HUDEP-2 (cell line): ENCODE data around the gene BCL2L14.
A peak's percentile ranks its signal among the peaks of the same experiment; 100 is the strongest.

ENCODE experiments used
- DNase-seq, 76 experiments: peaks; one replicate each; lab custom pipeline; 2025; ENCODE audit not compliant: unreplicated experiment in 76 of 76; lab: John Stamatoyannopoulos, UW

The BCL2L14 gene

GRCh38 chr12:12054993-12055392 lies 15.7 kb upstream of the BCL2L14 start:
- no peak for DNase-seq

GRCh38 chr12:12056951-12057350 lies 13.8 kb upstream of the BCL2L14 start:
- DNase-seq, result no peak

- DNase-seq, result no peak
Measured at GRCh38 chr12:12064596-12064995, 6.1 kb upstream of the BCL2L14 start.

- no peak for DNase-seq
Measured at GRCh38 chr12:12068751-12069150, 2.0 kb upstream of the BCL2L14 start.

GRCh38 chr12:12069821-12070548 lies 754 bp upstream of the BCL2L14 start:
- no peak for DNase-seq

GRCh38 chr12:12072064-12072760 lies 1.5 kb downstream of the BCL2L14 start:
- no peak for DNase-seq

GRCh38 chr12:12079291-12079690 lies 8.6 kb downstream of the BCL2L14 start:
- DNase-seq, result no peak

GRCh38 chr12:12081836-12082497 lies 11.2 kb downstream of the BCL2L14 start:
- DNase-seq, result peak in 29 of 76 experiments; percentile 5 to 56 (median 32)

GRCh38 chr12:12083688-12084087 lies 12.9 kb downstream of the BCL2L14 start:
- DNase-seq, result no peak

- no peak for DNase-seq
Measured at GRCh38 chr12:12086362-12086761, 15.6 kb downstream of the BCL2L14 start.

- DNase-seq, result no peak
Measured at GRCh38 chr12:12086973-12087692, 16.4 kb downstream of the BCL2L14 start.

GRCh38 chr12:12087693-12088034 lies 16.9 kb downstream of the BCL2L14 start:
- DNase-seq, result no peak

GRCh38 chr12:12088147-12088546 lies 17.4 kb downstream of the BCL2L14 start:
- no peak for DNase-seq

GRCh38 chr12:12088761-12089160 lies 18.0 kb downstream of the BCL2L14 start:
- no peak for DNase-seq

GRCh38 chr12:12091071-12091470 lies 20.3 kb downstream of the BCL2L14 start:
- DNase-seq, result no peak

- peak in 2 of 76 experiments; percentile 2 to 11 for DNase-seq
Measured at GRCh38 chr12:12091977-12092663, 21.4 kb downstream of the BCL2L14 start.

GRCh38 chr12:12094481-12094880 lies 23.7 kb downstream of the BCL2L14 start:
- no peak for DNase-seq

- no peak for DNase-seq
Measured at GRCh38 chr12:12095021-12095420, 24.3 kb downstream of the BCL2L14 start.

GRCh38 chr12:12097891-12098690 lies 27.4 kb downstream of the BCL2L14 start:
- no peak for DNase-seq

GRCh38 chr12:12098691-12099015 lies 27.9 kb downstream of the BCL2L14 start:
- DNase-seq, result no peak
